Spleen (tissue), 3 donors: ENCODE results near the gene FILIP1L.

Experiments used
- POLR2A ChIP-seq, 3 donors: fragments of 450-650 bp; IDR thresholded peaks; one replicate each; pipeline ENCODE4 v1.5.1; 2017; ENCODE audit warnings: antibody characterized with exemption in 3 of 3, mild to moderate bottlenecking in 1 of 3
- POLR2AphosphoS5 ChIP-seq, 3 donors: sonication (generic); formaldehyde crosslinking; IDR thresholded peaks; one replicate each; pipeline ENCODE4 v1.5.1; 2017; ENCODE audit warnings: antibody characterized with exemption in 3 of 3

GRCh38 chr3:99918715-99919114 lies 195.6 kb downstream of the FILIP1L start:
- TF ChIP-seq POLR2A (IDR thresholded peaks at IDR 0.05) (no peak), POLR2AphosphoS5 (IDR thresholded peaks at IDR 0.05) (no peak)
